D721Med (cell line): Measurements from ENCODE around the gene IL6.

Experiments
- DNase-seq: peaks from one replicate; pipeline ENCODE4 v3.0.0; 2011; ENCODE audit warnings: low spot score; ENCODE audit not compliant: insufficient read length
- FAIRE-seq: peaks from 2 replicates; lab custom pipeline; 2011; peaks lifted over from hg19 to GRCh38; lab: Jason Lieb, UNC
- TF ChIP-seq, protein P1 (sequence below): IDR thresholded peaks from 2 replicates; pipeline ENCODE4 v1.5.1; 2012; ENCODE audit warnings: mild to moderate bottlenecking, control low read depth; ENCODE audit not compliant: insufficient read depth; ENCODE audit errors: missing control alignments

IL6 gene

GRCh38 chr7:22731766-22732165 lies 4.8 kb downstream of the IL6 start:
- DNase-seq (no peak), FAIRE-seq (no peak)
- TF ChIP-seq, protein P1, sequence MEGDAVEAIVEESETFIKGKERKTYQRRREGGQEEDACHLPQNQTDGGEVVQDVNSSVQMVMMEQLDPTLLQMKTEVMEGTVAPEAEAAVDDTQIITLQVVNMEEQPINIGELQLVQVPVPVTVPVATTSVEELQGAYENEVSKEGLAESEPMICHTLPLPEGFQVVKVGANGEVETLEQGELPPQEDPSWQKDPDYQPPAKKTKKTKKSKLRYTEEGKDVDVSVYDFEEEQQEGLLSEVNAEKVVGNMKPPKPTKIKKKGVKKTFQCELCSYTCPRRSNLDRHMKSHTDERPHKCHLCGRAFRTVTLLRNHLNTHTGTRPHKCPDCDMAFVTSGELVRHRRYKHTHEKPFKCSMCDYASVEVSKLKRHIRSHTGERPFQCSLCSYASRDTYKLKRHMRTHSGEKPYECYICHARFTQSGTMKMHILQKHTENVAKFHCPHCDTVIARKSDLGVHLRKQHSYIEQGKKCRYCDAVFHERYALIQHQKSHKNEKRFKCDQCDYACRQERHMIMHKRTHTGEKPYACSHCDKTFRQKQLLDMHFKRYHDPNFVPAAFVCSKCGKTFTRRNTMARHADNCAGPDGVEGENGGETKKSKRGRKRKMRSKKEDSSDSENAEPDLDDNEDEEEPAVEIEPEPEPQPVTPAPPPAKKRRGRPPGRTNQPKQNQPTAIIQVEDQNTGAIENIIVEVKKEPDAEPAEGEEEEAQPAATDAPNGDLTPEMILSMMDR = no peak

DNA sequence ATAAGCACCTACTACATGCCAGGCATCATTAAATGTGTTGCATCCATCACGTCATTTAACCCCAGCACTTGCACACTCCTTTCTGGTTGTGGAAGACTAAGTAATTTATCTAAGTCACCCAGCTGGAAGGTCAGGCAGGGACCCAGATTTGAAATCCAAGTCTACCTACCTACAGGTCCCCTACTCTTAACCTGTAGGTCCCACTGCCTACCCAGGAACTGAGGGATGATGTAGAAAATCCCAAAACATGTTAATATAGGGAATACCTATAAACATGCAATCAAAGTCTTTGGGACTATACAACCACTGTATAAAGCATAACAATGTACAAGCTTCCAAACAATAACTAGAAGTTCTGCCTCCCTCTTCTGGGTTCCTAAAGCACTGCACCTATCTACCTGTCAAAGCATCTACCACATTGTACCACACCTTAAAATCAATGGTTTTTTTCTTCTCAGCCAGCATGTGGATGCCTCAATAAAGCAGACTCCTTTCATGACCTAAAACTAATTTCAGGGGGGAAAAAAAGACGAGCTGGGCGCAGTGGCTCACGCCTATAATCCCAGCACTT lies 5.6 kb downstream of the IL6 start:
- DNase-seq (no peak), FAIRE-seq (no peak)
- TF ChIP-seq, protein P1 = no peak

DNA sequence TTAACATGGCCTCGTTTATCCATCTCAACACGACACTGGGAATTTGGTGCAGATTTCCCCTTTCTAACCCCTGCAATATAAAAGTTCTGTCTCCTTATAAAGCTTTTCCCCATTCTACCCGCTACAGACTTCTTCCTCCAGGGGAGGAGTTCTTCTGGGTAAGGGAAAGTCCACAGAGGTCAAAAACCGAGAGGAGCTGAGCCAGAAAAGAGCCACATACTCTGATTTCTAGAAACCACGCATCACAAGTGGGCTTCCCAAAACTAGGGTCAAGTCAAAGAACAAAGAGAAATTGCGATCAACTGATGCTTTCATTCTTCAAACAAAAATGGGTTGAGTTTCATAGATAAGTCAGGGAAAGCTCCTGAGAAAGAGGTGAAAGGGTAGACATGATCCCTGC lies 6.8 kb downstream of the IL6 start:
- FAIRE-seq = no peak
- TF ChIP-seq, protein P1 = no peak
- DNase-seq = no peak

GRCh38 chr7:22743014-22743413 lies 16.0 kb downstream of the IL6 start:
- DNase-seq = no peak
- TF ChIP-seq, protein P1 = no peak
- no peak for FAIRE-seq

DNA sequence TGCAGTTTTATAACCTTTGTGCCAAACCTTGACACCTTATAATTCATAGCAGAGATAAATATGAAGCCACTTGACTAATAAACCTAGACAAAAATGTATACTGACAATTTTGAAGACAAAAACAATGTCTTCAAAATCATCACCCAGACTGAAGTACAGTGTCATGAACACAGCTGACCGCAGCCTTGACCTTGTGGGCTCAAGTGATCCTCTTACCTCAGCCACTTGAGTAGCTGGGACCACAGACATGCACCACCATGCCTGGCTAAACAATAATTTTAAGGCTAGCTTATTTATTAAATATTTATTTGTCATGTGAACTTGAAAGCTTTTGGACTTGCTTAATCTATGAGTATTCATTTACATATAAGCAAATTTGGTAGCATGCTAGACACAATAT lies 24.3 kb downstream of the IL6 start:
- DNase-seq = no peak
- no peak for FAIRE-seq
- TF ChIP-seq, protein P1 = no peak

GRCh38 chr7:22757338-22757994 lies 30.5 kb downstream of the IL6 start:
- TF ChIP-seq, protein P1 = no peak
- FAIRE-seq (no peak), DNase-seq (no peak)

- TF ChIP-seq, protein P1 = no peak
- no peak for DNase-seq
- FAIRE-seq = no peak
Observed at GRCh38 chr7:22758576-22758975, 31.6 kb downstream of the IL6 start.
